ENCODE measurements around the gene FRMD4A. TPM values are rescaled to one million over a fixed set of nuclear protein-coding genes. Genes with fewer than 3 reads are reported as not detected.

FRMD4A gene
- total RNA-seq, 4 donors from 2014 or later = 4.4 to 7.1 (median 5.2) TPM

- Histone ChIP-seq H3K36me3 (no peaks in the 10 kb centered on the region), H3K4me3 (no peak overlapping the region), H3K9me3 (no peaks in the 10 kb centered on the region), H3K27me3 (no peaks in the 10 kb centered on the region), H3K4me1 (no peaks in the 10 kb centered on the region), H3K27ac (no peak overlapping the region)
- no peak for DNase-seq
- no peak for TF ChIP-seq CTCF (IDR thresholded peaks at IDR 0.05 in 4 of 5, conservative IDR thresholded peaks at IDR 0.05 in 1 of 5)
- TF ChIP-seq POLR2A (IDR thresholded peaks at IDR 0.05) = no peak
- in situ Hi-C loops (cut with MboI; ENCODE audit: low sequenced_read_pairs in 4 of 4) = no loop called here
- ATAC-seq = no peak
- intact Hi-C loops (cut with DNase I; ENCODE audit: low total_unique reads) = no loop called here
Observed at GRCh38 chr10:14250496-14251076, 80.1 kb downstream of the FRMD4A start.

GRCh38 chr10:14247377-14248116, 83.2 kb downstream of the FRMD4A start:
- Histone ChIP-seq H3K9me3 (no peaks in the 10 kb centered on the region), H3K27me3 (no peaks in the 10 kb centered on the region), H3K36me3 (no peaks in the 10 kb centered on the region), H3K4me1 (no peaks in the 10 kb centered on the region), H3K4me3 (no peak overlapping the region), H3K27ac (no peak overlapping the region)
- in situ Hi-C loops (cut with MboI; ENCODE audit: low sequenced_read_pairs in 4 of 4) (no loop called here), intact Hi-C loops (cut with DNase I; ENCODE audit: low total_unique reads) (no loop called here)
- ATAC-seq = no peak
- DNase-seq = no peak
- TF ChIP-seq POLR2A (IDR thresholded peaks at IDR 0.05) = no peak
- no peak for TF ChIP-seq CTCF (IDR thresholded peaks at IDR 0.05 in 4 of 5, conservative IDR thresholded peaks at IDR 0.05 in 1 of 5)

- Histone ChIP-seq H3K36me3 (no peaks in the 10 kb centered on the region), H3K4me1 (no peaks in the 10 kb centered on the region), H3K4me3 (no peak overlapping the region), H3K9me3 (no peaks in the 10 kb centered on the region), H3K27me3 (peaks cover 0 to 4% (median 0%) of the 10 kb centered on the region in 3 donors), H3K27ac (no peak overlapping the region)
- intact Hi-C loops (cut with DNase I; ENCODE audit: low total_unique reads) = no loop called here
- in situ Hi-C loops (cut with MboI; ENCODE audit: low sequenced_read_pairs in 4 of 4) = no loop called here
- no peak for TF ChIP-seq CTCF (IDR thresholded peaks at IDR 0.05 in 4 of 5, conservative IDR thresholded peaks at IDR 0.05 in 1 of 5)
- no peak for TF ChIP-seq POLR2A (IDR thresholded peaks at IDR 0.05)
- no peak for DNase-seq
- ATAC-seq = no peak
Observed at GRCh38 chr10:14244801-14245211, 85.9 kb downstream of the FRMD4A start.

GRCh38 chr10:14244147-14244546, 86.6 kb downstream of the FRMD4A start:
- intact Hi-C loops (cut with DNase I; ENCODE audit: low total_unique reads) = no loop called here
- no peak overlapping the region for H3K27ac ChIP-seq

More at GRCh38 chr10:14244147-14244546, 86.6 kb downstream of the FRMD4A start:
- Histone ChIP-seq H3K9me3 (no peaks in the 10 kb centered on the region), H3K4me1 (no peaks in the 10 kb centered on the region), H3K27me3 (peaks cover 0 to 4% (median 0%) of the 10 kb centered on the region in 3 donors), H3K4me3 (no peak overlapping the region), H3K36me3 (no peaks in the 10 kb centered on the region)
- in situ Hi-C loops (cut with MboI; ENCODE audit: low sequenced_read_pairs in 4 of 4) = no loop called here
- ATAC-seq (no peak), DNase-seq (no peak)
- TF ChIP-seq POLR2A (IDR thresholded peaks at IDR 0.05) (no peak), CTCF (IDR thresholded peaks at IDR 0.05 in 4 of 5, conservative IDR thresholded peaks at IDR 0.05 in 1 of 5) (no peak)
